Ishikawa (cell line): ENCODE data around the gene MAP3K1.

Experiments used
- CEBPB ChIP-seq: IDR thresholded peaks from 2 replicates; pipeline ENCODE4 v1.6.1; 2012
- EP300 ChIP-seq: IDR thresholded peaks from 2 replicates; pipeline ENCODE4 v1.6.1; 2012; ENCODE audit warnings: borderline replicate concordance
- FOXM1 ChIP-seq: IDR thresholded peaks from 2 replicates; pipeline ENCODE4 v1.6.1; 2012; ENCODE audit warnings: low read depth, borderline replicate concordance
- MAX ChIP-seq: IDR thresholded peaks from 2 replicates; pipeline ENCODE4 v1.6.1; 2012
- NFIC ChIP-seq: IDR thresholded peaks from 2 replicates; pipeline ENCODE4 v1.6.1; 2012
- RAD21 ChIP-seq: IDR thresholded peaks from 2 replicates; pipeline ENCODE4 v1.6.1; 2012; ENCODE audit warnings: low read depth
- TAF1 ChIP-seq: IDR thresholded peaks from 2 replicates; pipeline ENCODE4 v1.6.1; 2012; ENCODE audit warnings: low read depth, mild to moderate bottlenecking
- TCF12 ChIP-seq: IDR thresholded peaks from 2 replicates; pipeline ENCODE4 v1.6.1; 2012; ENCODE audit warnings: low read depth
- TF ChIP-seq, protein P1 (sequence below): IDR thresholded peaks from 2 replicates; pipeline ENCODE4 v1.6.1; 2012; ENCODE audit warnings: low read depth, mild to moderate bottlenecking

DNA sequence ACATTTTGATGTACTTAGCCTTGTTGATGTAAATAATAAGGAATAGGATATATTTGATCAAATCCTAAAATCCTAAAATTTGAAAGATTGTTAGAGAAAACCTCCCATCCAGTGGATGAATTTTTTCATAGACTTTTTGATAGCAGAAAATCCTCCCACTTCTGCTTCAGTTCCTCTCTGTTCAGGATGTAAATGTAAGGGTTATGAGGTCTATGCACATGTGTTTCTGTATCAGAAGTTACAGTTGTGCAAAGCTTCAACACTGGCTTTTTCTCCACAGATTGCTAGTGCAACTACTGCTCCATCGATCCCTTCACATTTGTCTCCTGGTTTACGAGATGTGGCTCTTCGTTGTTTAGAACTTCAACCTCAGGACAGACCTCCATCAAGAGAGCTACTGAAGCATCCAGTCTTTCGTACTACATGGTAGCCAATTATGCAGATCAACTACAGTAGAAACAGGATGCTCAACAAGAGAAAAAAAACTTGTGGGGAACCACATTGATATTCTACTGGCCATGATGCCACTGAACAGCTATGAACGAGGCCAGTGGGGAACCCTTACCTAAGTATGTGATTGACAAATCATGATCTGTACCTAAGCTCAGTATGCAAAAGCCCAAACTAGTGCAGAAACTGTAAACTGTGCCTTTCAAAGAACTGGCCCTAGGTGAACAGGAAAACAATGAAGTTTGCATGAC lies 78.1 kb downstream of the MAP3K1 start:
- TF ChIP-seq RAD21 (no peak), TAF1 (no peak), NFIC (no peak), EP300 (no peak), CEBPB (no peak), FOXM1 (no peak), MAX (no peak), TCF12 (no peak)
- TF ChIP-seq, protein P1, sequence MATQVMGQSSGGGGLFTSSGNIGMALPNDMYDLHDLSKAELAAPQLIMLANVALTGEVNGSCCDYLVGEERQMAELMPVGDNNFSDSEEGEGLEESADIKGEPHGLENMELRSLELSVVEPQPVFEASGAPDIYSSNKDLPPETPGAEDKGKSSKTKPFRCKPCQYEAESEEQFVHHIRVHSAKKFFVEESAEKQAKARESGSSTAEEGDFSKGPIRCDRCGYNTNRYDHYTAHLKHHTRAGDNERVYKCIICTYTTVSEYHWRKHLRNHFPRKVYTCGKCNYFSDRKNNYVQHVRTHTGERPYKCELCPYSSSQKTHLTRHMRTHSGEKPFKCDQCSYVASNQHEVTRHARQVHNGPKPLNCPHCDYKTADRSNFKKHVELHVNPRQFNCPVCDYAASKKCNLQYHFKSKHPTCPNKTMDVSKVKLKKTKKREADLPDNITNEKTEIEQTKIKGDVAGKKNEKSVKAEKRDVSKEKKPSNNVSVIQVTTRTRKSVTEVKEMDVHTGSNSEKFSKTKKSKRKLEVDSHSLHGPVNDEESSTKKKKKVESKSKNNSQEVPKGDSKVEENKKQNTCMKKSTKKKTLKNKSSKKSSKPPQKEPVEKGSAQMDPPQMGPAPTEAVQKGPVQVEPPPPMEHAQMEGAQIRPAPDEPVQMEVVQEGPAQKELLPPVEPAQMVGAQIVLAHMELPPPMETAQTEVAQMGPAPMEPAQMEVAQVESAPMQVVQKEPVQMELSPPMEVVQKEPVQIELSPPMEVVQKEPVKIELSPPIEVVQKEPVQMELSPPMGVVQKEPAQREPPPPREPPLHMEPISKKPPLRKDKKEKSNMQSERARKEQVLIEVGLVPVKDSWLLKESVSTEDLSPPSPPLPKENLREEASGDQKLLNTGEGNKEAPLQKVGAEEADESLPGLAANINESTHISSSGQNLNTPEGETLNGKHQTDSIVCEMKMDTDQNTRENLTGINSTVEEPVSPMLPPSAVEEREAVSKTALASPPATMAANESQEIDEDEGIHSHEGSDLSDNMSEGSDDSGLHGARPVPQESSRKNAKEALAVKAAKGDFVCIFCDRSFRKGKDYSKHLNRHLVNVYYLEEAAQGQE, result no peak
